ENCODE data around the gene REELD1.

REELD1 gene

GRCh38 chr4:146229406-146229805 lies 15.1 kb downstream of the REELD1 start:
- FAIRE-seq, result no peak

- no peak for FAIRE-seq
Observed at GRCh38 chr4:146232131-146232722, 17.9 kb downstream of the REELD1 start.

GRCh38 chr4:146235654-146236177 lies 21.4 kb downstream of the REELD1 start:
- FAIRE-seq, result no peak

- no peak for FAIRE-seq
Observed at GRCh38 chr4:146236216-146236615, 21.9 kb downstream of the REELD1 start.

GRCh38 chr4:146237092-146237491 lies 22.8 kb downstream of the REELD1 start:
- FAIRE-seq, result no peak

GRCh38 chr4:146238107-146238506 lies 23.8 kb downstream of the REELD1 start:
- no peak for FAIRE-seq

GRCh38 chr4:146243141-146243882 lies 29.0 kb downstream of the REELD1 start:
- no peak for FAIRE-seq

- no peak for FAIRE-seq
Observed at GRCh38 chr4:146243883-146244277, 29.5 kb downstream of the REELD1 start.

GRCh38 chr4:146244496-146244895 lies 30.2 kb downstream of the REELD1 start:
- FAIRE-seq, result no peak

GRCh38 chr4:146245246-146245645 lies 30.9 kb downstream of the REELD1 start:
- FAIRE-seq, result no peak

GRCh38 chr4:146245850-146246249 lies 31.5 kb downstream of the REELD1 start:
- FAIRE-seq, result no peak

- no peak for FAIRE-seq
Observed at GRCh38 chr4:146246381-146246780, 32.0 kb downstream of the REELD1 start.

- FAIRE-seq, result no peak
Observed at GRCh38 chr4:146247356-146247755, 33.0 kb downstream of the REELD1 start.

GRCh38 chr4:146252969-146253611 lies 38.8 kb downstream of the REELD1 start:
- FAIRE-seq, result no peak

GRCh38 chr4:146255463-146255862 lies 41.1 kb downstream of the REELD1 start:
- FAIRE-seq, result no peak

GRCh38 chr4:146255874-146256273 lies 41.5 kb downstream of the REELD1 start:
- FAIRE-seq, result no peak

- no peak for FAIRE-seq
Observed at GRCh38 chr4:146256328-146256727, 42.0 kb downstream of the REELD1 start.

- no peak for FAIRE-seq
Observed at GRCh38 chr4:146257511-146257910, 43.2 kb downstream of the REELD1 start.

GRCh38 chr4:146260521-146260920 lies 46.2 kb downstream of the REELD1 start:
- no peak for FAIRE-seq

GRCh38 chr4:146261041-146261440 lies 46.7 kb downstream of the REELD1 start:
- no peak for FAIRE-seq

- FAIRE-seq, result no peak
Observed at GRCh38 chr4:146263793-146264192, 49.5 kb downstream of the REELD1 start.

- no peak for FAIRE-seq
Observed at GRCh38 chr4:146265950-146266490, 51.7 kb downstream of the REELD1 start.

GRCh38 chr4:146267826-146268225 lies 53.5 kb downstream of the REELD1 start:
- no peak for FAIRE-seq

GRCh38 chr4:146269228-146269653 lies 54.9 kb downstream of the REELD1 start:
- FAIRE-seq, result no peak

All from G401.6 (cell line).